Adrenal gland (tissue), 12 donors: ENCODE data around the gene SORT1. TPM values are rescaled to one million over a fixed set of nuclear protein-coding genes. Genes with fewer than 3 reads are reported as not detected.
"Not testable (repeated sequence)": the region's sequence is repeated elsewhere in the genome, so short reads cannot be mapped to it uniquely, and the experiment has no call there.

ENCODE experiments used
- DNase-seq, 7 donors: peaks; one replicate each; pipeline ENCODE4 v3.0.0-alpha.2; 2019 to 2020
- H3K27ac ChIP-seq, 5 donors: fragments of 200-600 bp; sonication (generic) in 4 of 5; 1 replicate in 3 of 5; 2 replicates in 2 of 5; pipeline versions ENCODE4 v1.5.1 to v1.8.0; 2016 to 2020; ENCODE audit warnings: mild to moderate bottlenecking in 1 of 5
- H3K27me3 ChIP-seq: fragments of 200-600 bp; 2 replicates; pipeline ENCODE4 v1.8.0; 2021
- H3K36me3 ChIP-seq, 2 donors: fragments of 200-600 bp; replicated peaks in 1 of 2; 1 replicate in 1 of 2; 2 replicates in 1 of 2; pipeline versions ENCODE4 v1.5.1 to v1.8.0; 2018 to 2022
- H3K4me1 ChIP-seq, 2 donors: fragments of 200-600 bp; replicated peaks in 1 of 2; 1 replicate in 1 of 2; 2 replicates in 1 of 2; pipeline versions ENCODE4 v1.5.1 to v1.8.0; 2018 to 2021
- H3K4me3 ChIP-seq, 4 donors: fragments of 200-600 bp; sonication (generic) in 3 of 4; one replicate each; pipeline ENCODE4 v1.5.1; 2016 to 2018
- H3K9me3 ChIP-seq, 3 donors: fragments of 200-600 bp; sonication (generic) in 1 of 3; replicated peaks in 1 of 3; 1 replicate in 2 of 3; 2 replicates in 1 of 3; pipeline versions ENCODE4 v1.5.1 to v1.8.0; 2016 to 2021
- CTCF ChIP-seq, 6 experiments: fragments of 450-650 bp in 4 of 6; fragments of 200-600 bp in 2 of 6; sonication (generic) in 1 of 6; IDR thresholded peaks; 1 replicate in 5 of 6; 2 replicates in 1 of 6; pipeline versions ENCODE4 v1.5.1 to v1.8.0; 2016 to 2021; ENCODE audit warnings: antibody characterized with exemption in 6 of 6, mild to moderate bottlenecking in 2 of 6, moderate library complexity in 1 of 6
- POLR2A ChIP-seq, 2 donors: fragments of 450-650 bp; IDR thresholded peaks; one replicate each; pipeline ENCODE4 v1.6.1; 2017; ENCODE audit warnings: antibody characterized with exemption in 2 of 2, mild to moderate bottlenecking in 2 of 2, moderate library complexity in 1 of 2
- WGBS, 4 donors: extraction: QIAGEN DNeasy Blood & Tissue Kit in 2 of 4; methylation state at CpG; one replicate each; pipeline versions ENCODE4 v1.1.5 to v1.1.7; 2013 to 2017; 5-methylcytosine and 5-hydroxymethylcytosine counted together
- intact Hi-C, 2 donors: fragments of 100-400 bp; cut with DNase I; formaldehyde crosslinking; loops; one replicate each; pipeline versions ENCODE4 v1.14.1 to v1.15.0; 2022 to 2023
- polyA plus RNA-seq, 3 donors: library from polyadenylated mRNA; stranded (reverse); fragments of 200-250 nt in 2 of 3; fragments of 350-450 nt in 1 of 3; fragmentation: Illumina TruSeq in 1 of 3; extraction: RNeasy Lipid Tissue Mini Kit (QIAGEN cat#74804) in 1 of 3; gene quantifications; one replicate each; pipeline ENCODE4 v1.2.3, GENCODE V29; 2013 to 2014
- total RNA-seq, 9 donors: library from RNA; depleted of rRNA in 4 of 9; stranded (reverse); fragments of >200 nt in 4 of 9; fragments of 120-200 nt in 1 of 9; fragmentation: NEBNext Ultra II Directional in 1 of 9; extraction: Animal tissue kit (Norgen Biotek cat#: 25700) in 1 of 9; gene quantifications; one replicate each; pipeline versions ENCODE4 v1.1.0 to v1.2.4, GENCODE V29; 2013 to 2023
- donor health status: healthy with polysubstance abuse.
- donor health status: Bipolar disorder and iron deficiency.
- donor health status: DM: yes; HTN: yes; CAD: no.
- donor health status: DM: no; HTN: no; CAD: no.
- donor health status: DM: no; HTN: no; CAD: no.
- donor health status: DM: yes; HTN: yes; CAD: no.

The SORT1 gene
- total and polyA plus RNA-seq, 12 donors = 13.4 to 56.8 (median 37.5) TPM

DNA sequence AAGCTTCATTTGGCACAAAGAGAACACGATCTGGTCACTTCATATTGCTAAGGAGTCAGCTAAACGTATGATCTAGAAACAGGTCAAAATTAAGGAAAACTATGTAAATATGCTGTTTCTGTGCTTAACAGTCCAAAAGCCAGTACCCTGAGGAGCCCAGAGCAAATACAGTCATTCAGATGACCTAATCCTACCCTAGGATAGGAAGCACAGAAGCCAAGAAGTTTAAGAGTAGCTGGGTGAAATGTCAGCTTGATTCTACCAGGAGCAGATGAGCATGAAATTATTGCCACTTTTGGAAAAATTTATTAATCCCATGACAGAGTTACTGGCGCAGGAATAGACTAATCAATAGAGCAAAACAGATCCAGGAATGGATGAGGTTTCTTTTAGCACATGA, 18.3 kb downstream of the SORT1 start:
- no peak for DNase-seq
- no peak for TF ChIP-seq CTCF (IDR thresholded peaks at IDR 0.05)
- TF ChIP-seq POLR2A (IDR thresholded peaks at IDR 0.05) = no peak
- 82 to 92% (median 89%) methylated on average over 3 of the region's 3 CpGs for WGBS, 4 donors
- intact Hi-C loops = no loop called here
- Histone ChIP-seq H3K4me1 (peaks cover 5 to 15% of the 10 kb centered on the region in 2 donors), H3K4me3 (no peak overlapping the region), H3K27ac (no peak overlapping the region), H3K27me3 (no peaks in the 10 kb centered on the region), H3K9me3 (no peaks in the 10 kb centered on the region), H3K36me3 (no peaks in the 10 kb centered on the region)

DNA sequence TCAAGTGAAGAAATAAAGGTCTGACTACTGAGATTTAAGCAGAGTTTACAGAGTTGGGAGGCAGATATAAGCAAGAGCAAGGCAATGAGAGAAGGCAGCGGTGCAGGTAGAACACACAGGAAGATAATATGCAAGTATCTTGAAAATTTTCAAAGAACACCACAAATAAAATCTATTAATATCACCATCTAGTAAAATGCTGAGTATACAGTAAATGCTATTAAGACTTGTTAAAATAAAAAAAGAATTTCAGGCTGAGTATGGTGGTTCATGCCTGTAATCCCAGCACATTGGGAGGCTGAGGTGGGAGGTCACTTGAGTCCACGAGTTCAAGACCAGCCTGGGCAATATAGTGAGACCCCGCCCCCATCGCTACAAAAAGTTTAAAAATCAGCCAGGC, 20.0 kb downstream of the SORT1 start:
- Histone ChIP-seq H3K4me3 (no peak overlapping the region), H3K27me3 (no peaks in the 10 kb centered on the region), H3K27ac (no peak overlapping the region), H3K9me3 (no peaks in the 10 kb centered on the region), H3K36me3 (no peaks in the 10 kb centered on the region), H3K4me1 (peaks cover 5 to 17% of the 10 kb centered on the region in 2 donors)
- intact Hi-C loops = no loop called here
- no peak for DNase-seq
- WGBS, 4 donors = 91 to 98% (median 94%) methylated on average over 4 of the region's 4 CpGs
- no peak for TF ChIP-seq CTCF (IDR thresholded peaks at IDR 0.05)
- TF ChIP-seq POLR2A (IDR thresholded peaks at IDR 0.05) = no peak

DNA sequence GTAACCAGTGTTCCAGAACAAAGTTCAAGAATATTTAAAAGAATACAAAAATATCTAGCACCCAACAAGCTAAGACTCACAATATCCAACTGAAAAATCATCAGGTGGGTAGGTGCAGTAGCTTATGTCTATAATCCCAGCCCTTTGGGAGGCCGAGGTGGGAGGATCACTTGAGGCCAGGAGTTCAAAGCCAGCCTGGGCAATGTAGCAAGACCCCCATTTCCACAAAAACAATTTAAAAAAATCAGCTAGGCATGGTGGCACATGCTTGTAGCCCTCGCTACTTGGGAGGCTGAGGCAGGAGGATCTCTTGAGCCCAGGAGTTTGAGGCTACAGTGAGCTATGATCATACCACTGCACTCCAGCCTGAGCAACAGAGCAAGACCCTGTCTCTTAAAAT, 24.0 kb downstream of the SORT1 start:
- H3K9me3 ChIP-seq, H3K36me3 ChIP-seq, intact Hi-C loops, H3K27me3 ChIP-seq, H3K4me3 ChIP-seq, H3K27ac ChIP-seq, DNase-seq: not testable (repeated sequence)
- peaks cover 0 to 28% of the 10 kb centered on the region in 2 donors for H3K4me1 ChIP-seq
- WGBS, 4 donors = 93 to 100% (median 98%) methylated on average over 2 of the region's 2 CpGs

DNA sequence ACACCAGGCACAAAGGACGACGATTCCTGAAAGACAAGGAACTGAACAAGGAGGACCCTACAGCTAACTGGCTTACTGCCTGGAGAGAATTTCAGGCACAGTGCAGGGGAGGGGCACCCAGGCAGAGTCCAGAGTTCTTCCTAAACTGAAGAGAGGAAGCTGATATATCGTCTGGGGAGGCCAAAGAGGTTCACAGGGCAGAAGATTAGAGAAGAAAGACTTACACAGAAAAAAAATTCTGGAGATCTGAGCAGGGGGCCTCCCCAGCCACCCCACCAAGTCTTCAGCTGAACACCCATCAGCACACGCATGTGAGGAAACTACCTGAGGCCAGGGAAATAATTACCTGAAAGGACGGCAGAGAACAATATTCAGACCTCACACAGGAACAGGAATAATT, 24.6 kb downstream of the SORT1 start:
- Histone ChIP-seq H3K27me3 (no peaks in the 10 kb centered on the region), H3K9me3 (no peaks in the 10 kb centered on the region), H3K27ac (no peak overlapping the region), H3K4me3 (no peak overlapping the region), H3K36me3 (no peaks in the 10 kb centered on the region), H3K4me1 (peaks cover 0 to 28% of the 10 kb centered on the region in 2 donors)
- 67 to 76% (median 71%) methylated on average over 5 of the region's 5 CpGs for WGBS, 4 donors
- no peak for TF ChIP-seq POLR2A (IDR thresholded peaks at IDR 0.05)
- no peak for TF ChIP-seq CTCF (IDR thresholded peaks at IDR 0.05)
- no peak for DNase-seq
- intact Hi-C loops = no loop called here

- Histone ChIP-seq H3K36me3 (no peaks in the 10 kb centered on the region), H3K27me3 (no peaks in the 10 kb centered on the region), H3K4me1 (peaks cover 0 to 28% of the 10 kb centered on the region in 2 donors), H3K4me3 (no peak overlapping the region), H3K9me3 (no peaks in the 10 kb centered on the region), H3K27ac (no peak overlapping the region)
- TF ChIP-seq POLR2A (IDR thresholded peaks at IDR 0.05) (no peak), CTCF (IDR thresholded peaks at IDR 0.05) (no peak)
- no peak for DNase-seq
- intact Hi-C loops = no loop called here
- WGBS, 4 donors = 87 to 95% (median 91%) methylated on average over 6 of the region's 6 CpGs
Observed at GRCh38 chr1:109372281-109372680, 25.4 kb downstream of the SORT1 start.
